OCI-LY1 (cell line): ENCODE results near the gene SLC25A4.
"Not testable (repeated sequence)": the region's sequence is repeated elsewhere in the genome, so short reads cannot be mapped to it uniquely, and the experiment has no call there.

Experiments
- H2AFZ ChIP-seq: fragments of 200-600 bp; sonication (generic), shearing (Covaris generic); 2 replicates; pipeline ENCODE4 v1.6.0; 2014; ENCODE audit warnings: antibody characterized with exemption, mild to moderate bottlenecking, low read length
- H3F3A ChIP-seq: fragments of 200-600 bp; sonication (generic), shearing (Covaris generic); 2 replicates; pipeline ENCODE4 v1.6.0; 2014; ENCODE audit warnings: mild to moderate bottlenecking, antibody characterized with exemption, low read length, moderate library complexity; ENCODE audit not compliant: insufficient read depth
- H3K27ac ChIP-seq: fragments of 200-600 bp; sonication (generic); 2 replicates; pipeline ENCODE4 v1.5.1; 2014; ENCODE audit warnings: low read length, mixed run types, mild to moderate bottlenecking, low read depth; ENCODE audit not compliant: poor library complexity, severe bottlenecking
- H3K27me3 ChIP-seq: fragments of 200-600 bp; sonication (generic); 2 replicates; pipeline ENCODE4 v1.6.0; 2014; ENCODE audit warnings: antibody characterized with exemption, mild to moderate bottlenecking, low read length, moderate library complexity; ENCODE audit not compliant: insufficient read depth
- H3K36me3 ChIP-seq: fragments of 200-600 bp; sonication (generic); 2 replicates; pipeline ENCODE4 v1.6.1; 2014; ENCODE audit warnings: mild to moderate bottlenecking, antibody characterized with exemption, low read length, moderate library complexity, mixed read lengths; ENCODE audit not compliant: insufficient read depth
- H3K4me1 ChIP-seq: fragments of 200-600 bp; sonication (generic); 2 replicates; pipeline ENCODE4 v1.5.1; 2014; ENCODE audit warnings: mild to moderate bottlenecking, low read length, moderate library complexity; ENCODE audit not compliant: insufficient read depth, severe bottlenecking
- H3K4me2 ChIP-seq: fragments of 200-600 bp; sonication (generic), shearing (Covaris generic); 2 replicates; pipeline ENCODE4 v1.6.1; 2014; ENCODE audit warnings: low read length
- H3K4me3 ChIP-seq: fragments of 200-600 bp; sonication (generic); 2 replicates; pipeline ENCODE4 v1.5.1; 2014; ENCODE audit warnings: low read length, low read depth, mild to moderate bottlenecking, mixed read lengths; ENCODE audit not compliant: poor library complexity, severe bottlenecking
- H3K79me2 ChIP-seq: fragments of 200-600 bp; shearing (Covaris generic); 2 replicates; pipeline ENCODE4 v1.6.1; 2016; ENCODE audit warnings: mixed run types, low read length, mixed read lengths; ENCODE audit not compliant: insufficient read depth
- H3K9ac ChIP-seq: fragments of 200-600 bp; sonication (generic), shearing (Covaris generic); 2 replicates; pipeline ENCODE4 v1.6.1; 2014; ENCODE audit warnings: mild to moderate bottlenecking, low read length, mixed read lengths
- H3K9me2 ChIP-seq: fragments of 200-600 bp; sonication (generic), shearing (Covaris generic); 2 replicates; pipeline ENCODE4 v1.6.1; 2014; ENCODE audit warnings: low read depth, mild to moderate bottlenecking, low read length, mixed read lengths
- H3K9me3 ChIP-seq: fragments of 200-600 bp; shearing (Covaris generic); 2 replicates; pipeline ENCODE4 v1.6.1; 2014; ENCODE audit warnings: low read length, mixed read lengths
- H4K20me1 ChIP-seq: fragments of 200-600 bp; sonication (generic), shearing (Covaris generic); 2 replicates; pipeline ENCODE4 v1.6.0; 2016; ENCODE audit warnings: mild to moderate bottlenecking, low read length; ENCODE audit not compliant: insufficient read depth
- CTCF ChIP-seq: fragments of 200-600 bp; sonication (generic), shearing (Covaris generic); IDR thresholded peaks from 2 replicates; pipeline ENCODE4 v1.5.1; 2017; ENCODE audit warnings: mild to moderate bottlenecking, antibody characterized with exemption, low read length, moderate library complexity, mixed read lengths
- EZH2 ChIP-seq: fragments of 200-600 bp; sonication (generic), shearing (Covaris generic); IDR thresholded peaks from 2 replicates; pipeline ENCODE4 v1.8.0; 2017; ENCODE audit warnings: borderline replicate concordance, mixed run types, mild to moderate bottlenecking, antibody characterized with exemption, low read length, moderate library complexity, mixed read lengths

Gene SLC25A4

GRCh38 chr4:185106353-185106752, 36.7 kb upstream of the SLC25A4 start:
- no peak overlapping the region for H3K4me3 ChIP-seq

DNA sequence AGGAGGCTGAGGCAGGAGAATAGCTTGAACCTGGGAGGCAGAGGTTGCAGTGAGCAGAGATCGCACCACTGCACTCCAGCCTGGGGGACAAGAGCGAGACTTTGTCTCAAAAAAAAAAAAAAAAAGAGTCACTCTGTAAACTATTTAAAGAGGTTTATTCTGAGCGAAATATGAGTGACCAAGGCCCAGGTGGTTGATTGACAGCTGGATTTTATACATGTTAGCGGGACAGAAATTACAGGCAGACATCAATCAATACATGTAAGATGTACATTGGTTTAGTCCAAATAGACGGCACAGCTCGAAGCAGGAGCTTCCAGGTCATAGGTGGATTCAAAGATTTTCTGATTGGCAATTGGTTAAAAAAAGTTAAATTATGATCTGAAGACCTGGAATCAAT, 35.5 kb upstream of the SLC25A4 start:
- not testable (repeated sequence) for H3F3A ChIP-seq, H2AFZ ChIP-seq, H3K27me3 ChIP-seq, H3K36me3 ChIP-seq, H3K4me1 ChIP-seq, H3K4me2 ChIP-seq, H4K20me1 ChIP-seq, H3K79me2 ChIP-seq, H3K4me3 ChIP-seq, H3K27ac ChIP-seq, H3K9me2 ChIP-seq, H3K9ac ChIP-seq, H3K9me3 ChIP-seq

More at GRCh38 chr4:185106353-185106752, 36.7 kb upstream of the SLC25A4 start:
- no peaks in the 10 kb centered on the region for H3K9me2 ChIP-seq
- H3K36me3 ChIP-seq = no peaks in the 10 kb centered on the region
- H3F3A ChIP-seq = no peaks in the 10 kb centered on the region
- no peaks in the 10 kb centered on the region for H4K20me1 ChIP-seq
- H3K79me2 ChIP-seq = no peaks in the 10 kb centered on the region
- TF ChIP-seq CTCF (no peak), EZH2 (no peak)
- no peak overlapping the region for H3K27ac ChIP-seq
- no peak overlapping the region for H2AFZ ChIP-seq
- no peaks in the 10 kb centered on the region for H3K4me1 ChIP-seq
- no peaks in the 10 kb centered on the region for H3K9me3 ChIP-seq
- no peak overlapping the region for H3K9ac ChIP-seq
- no peak overlapping the region for H3K4me2 ChIP-seq
- H3K27me3 ChIP-seq = no peaks in the 10 kb centered on the region; the same call in none of the 2 replicates

DNA sequence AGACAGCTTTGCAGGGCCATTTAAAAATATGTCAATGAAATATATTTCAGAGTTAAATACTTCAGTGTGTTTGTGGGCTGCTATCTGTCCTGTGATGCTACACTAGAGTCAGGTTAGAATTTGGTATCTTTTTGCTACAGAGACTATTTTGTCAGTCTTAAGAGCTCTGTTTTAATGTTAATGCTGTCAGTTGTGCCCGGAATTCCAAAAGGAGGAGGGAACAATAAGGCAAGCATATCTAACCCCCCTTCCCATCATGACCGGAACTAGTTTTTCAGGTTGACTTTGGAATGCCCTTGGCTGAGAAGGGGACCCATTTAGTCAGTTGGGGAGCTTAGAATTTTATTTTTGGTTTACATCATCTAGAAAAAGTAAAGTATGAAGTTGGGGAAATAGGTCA, 34.9 kb upstream of the SLC25A4 start:
- H3K36me3 ChIP-seq = no peaks in the 10 kb centered on the region
- no peak overlapping the region for H3K27ac ChIP-seq
- TF ChIP-seq CTCF (no peak), EZH2 (no peak)
- H3K4me1 ChIP-seq = no peaks in the 10 kb centered on the region
- no peaks in the 10 kb centered on the region for H3F3A ChIP-seq
- no peaks in the 10 kb centered on the region for H3K79me2 ChIP-seq
- H3K9ac ChIP-seq = no peak overlapping the region
- no peak overlapping the region for H3K4me2 ChIP-seq
- H3K4me3 ChIP-seq = no peak overlapping the region
- no peaks in the 10 kb centered on the region for H4K20me1 ChIP-seq
- no peaks in the 10 kb centered on the region for H3K9me3 ChIP-seq
- no peaks in the 10 kb centered on the region for H3K9me2 ChIP-seq
- H2AFZ ChIP-seq = no peak overlapping the region
- no peaks in the 10 kb centered on the region; the same call in none of the 2 replicates for H3K27me3 ChIP-seq

DNA sequence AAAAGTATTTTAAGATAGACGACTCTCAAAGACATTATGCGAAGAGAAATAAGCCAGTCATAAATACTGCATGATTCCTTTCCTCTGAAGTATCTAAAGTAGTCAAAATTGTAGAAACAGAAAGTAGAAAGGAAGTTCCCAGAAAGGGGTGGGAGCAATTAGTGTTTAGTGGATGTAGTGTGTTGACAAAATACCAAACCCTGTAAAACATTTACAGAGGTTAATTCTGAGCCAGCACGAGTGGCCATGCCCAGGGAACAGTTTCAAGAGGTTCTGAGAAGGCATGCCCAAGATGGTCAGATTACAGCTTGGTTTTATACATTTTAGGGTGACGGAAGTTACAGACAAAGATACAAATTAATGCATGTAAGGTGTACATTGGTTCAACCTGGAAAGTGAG, 34.4 kb upstream of the SLC25A4 start:
- no peak overlapping the region for H3K27ac ChIP-seq
- no peaks in the 10 kb centered on the region for H3K79me2 ChIP-seq
- H3K9ac ChIP-seq = no peak overlapping the region
- no peak overlapping the region for H2AFZ ChIP-seq
- H3K4me1 ChIP-seq = no peaks in the 10 kb centered on the region
- H3K4me2 ChIP-seq = no peak overlapping the region
- no peak for TF ChIP-seq CTCF
- no peak for TF ChIP-seq EZH2
- H3K4me3 ChIP-seq = no peak overlapping the region
- no peaks in the 10 kb centered on the region for H3K9me3 ChIP-seq
- H3K36me3 ChIP-seq = no peaks in the 10 kb centered on the region
- no peaks in the 10 kb centered on the region for H3F3A ChIP-seq
- H3K27me3 ChIP-seq = no peaks in the 10 kb centered on the region; the same call in 1 of the 2 replicates
- no peaks in the 10 kb centered on the region for H3K9me2 ChIP-seq
- H4K20me1 ChIP-seq = no peaks in the 10 kb centered on the region
